Activated CD4-positive, alpha-beta T cell treated with anti-CD3 and anti-CD28 coated beads, Interleukin-2, Interleukin-6, amounts not matched to agents 100 ng/mL and 50 ng/mL, durations not matched to agents 16 hours and 8 hours (primary cell): Measurements from ENCODE around the gene ZNF423.

Experiments used
- DNase-seq: peaks from one replicate; pipeline ENCODE4 v3.0.0-alpha.2; 2020

The ZNF423 gene

GRCh38 chr16:49617710-49618330 is 238.1 kb downstream of the ZNF423 start:
- DNase-seq, result no peak

DNA sequence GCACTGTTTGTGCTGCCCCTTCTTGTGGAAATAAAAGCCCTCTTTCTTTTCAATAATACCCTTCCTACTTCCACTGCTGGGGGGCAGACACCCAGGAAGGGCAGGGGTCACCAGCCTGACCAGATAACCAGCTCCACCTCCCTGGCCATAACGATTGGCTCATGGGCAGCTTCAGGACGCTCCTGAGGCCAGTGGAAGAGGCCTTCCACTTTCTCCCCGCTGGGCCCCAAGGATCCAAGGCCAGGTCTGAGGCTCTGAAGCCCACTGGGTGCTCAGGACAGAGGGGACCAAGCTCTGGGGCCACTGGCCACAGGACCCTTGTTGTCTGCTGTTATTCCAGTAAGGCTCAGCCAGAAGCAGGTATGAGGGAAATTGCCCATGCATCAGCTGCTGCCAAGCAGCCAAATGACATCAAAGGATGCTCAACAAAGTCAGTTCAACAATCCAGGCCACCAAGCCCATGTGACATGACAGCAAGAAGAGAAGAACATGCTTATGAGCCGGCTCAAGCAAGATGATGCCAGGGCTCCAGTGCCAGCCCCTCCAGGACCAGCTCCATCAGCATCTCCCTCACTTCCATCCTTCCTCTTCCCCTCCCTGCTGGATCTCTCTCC is 238.8 kb downstream of the ZNF423 start:
- DNase-seq, result no peak

DNA sequence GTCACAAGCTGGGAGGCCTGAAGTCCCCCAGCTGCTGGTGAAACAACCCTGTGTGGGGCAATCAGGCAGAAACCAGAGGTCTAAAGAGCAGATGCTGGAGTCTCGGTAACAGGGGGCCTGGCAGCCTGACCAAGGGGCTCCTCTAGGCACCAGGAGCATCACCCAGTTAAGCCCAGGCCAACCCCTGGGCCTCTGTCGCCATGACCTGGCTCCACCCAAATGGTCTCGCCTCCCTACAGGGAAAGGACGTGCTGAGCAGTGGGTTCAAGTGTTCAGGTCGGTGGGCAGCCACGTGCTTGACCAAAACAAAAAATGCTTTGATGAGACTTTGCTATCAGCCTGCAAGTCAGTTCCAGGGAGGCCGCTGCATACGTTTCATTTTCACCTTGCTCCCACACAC is 240.3 kb downstream of the ZNF423 start:
- no peak for DNase-seq

DNA sequence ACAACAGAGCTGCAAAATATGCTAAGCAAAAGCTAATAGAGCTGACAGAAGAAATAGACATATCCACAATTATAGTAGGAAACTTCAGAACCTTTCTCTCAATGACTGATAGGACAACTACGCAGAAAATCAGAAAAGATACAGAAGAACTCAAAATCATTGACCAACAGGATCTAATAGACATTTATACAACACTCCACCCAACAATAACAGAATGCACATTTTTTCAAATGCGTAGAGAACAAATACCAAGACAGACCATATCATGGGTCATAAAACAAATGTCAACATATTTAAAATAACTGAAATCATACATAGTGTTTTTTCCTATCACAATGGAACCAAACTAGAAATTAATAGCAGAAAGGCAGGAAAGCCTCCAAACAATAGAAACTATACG is 244.9 kb downstream of the ZNF423 start:
- DNase-seq, result no peak

DNA sequence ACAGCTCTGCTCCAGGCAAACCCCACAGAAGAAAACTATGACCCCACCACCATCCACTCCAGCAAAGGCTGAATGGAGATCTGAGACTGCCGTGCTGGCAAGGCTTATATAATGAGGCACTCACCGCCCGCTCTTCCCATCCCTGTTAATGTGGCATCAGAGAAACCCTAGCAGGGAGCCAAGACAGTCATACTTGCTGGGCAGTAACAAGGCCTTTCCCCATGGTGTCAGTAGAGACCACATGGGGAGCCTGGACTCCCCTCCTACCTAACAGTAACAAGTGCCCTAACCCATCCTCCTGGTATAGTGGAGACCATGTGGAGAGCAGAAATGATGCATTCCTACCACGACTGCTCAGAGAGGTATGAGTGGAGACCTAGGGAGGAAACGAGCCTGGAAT is 247.1 kb downstream of the ZNF423 start:
- no peak for DNase-seq

GRCh38 chr16:49608098-49608497 is 247.8 kb downstream of the ZNF423 start:
- no peak for DNase-seq

GRCh38 chr16:49605536-49606254 is 250.2 kb downstream of the ZNF423 start:
- no peak for DNase-seq

DNA sequence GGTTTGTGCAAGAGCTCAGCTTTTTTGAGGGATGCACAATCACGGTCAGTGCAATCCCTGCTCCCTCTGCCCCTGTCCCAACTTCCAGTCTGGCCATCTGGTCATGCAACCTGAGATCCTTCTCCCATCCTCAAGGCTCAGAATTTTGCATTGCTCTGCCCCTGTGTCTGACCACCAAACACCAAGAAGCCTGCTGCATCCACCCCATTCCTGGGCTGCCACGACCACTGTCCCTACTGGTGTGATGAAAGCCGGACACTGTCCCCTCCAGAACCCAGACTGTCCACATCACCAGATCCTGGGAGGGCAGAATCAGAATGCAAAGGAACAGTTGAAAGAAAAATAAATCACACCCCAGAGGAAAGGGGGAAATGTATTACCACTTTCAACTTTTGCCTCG is 251.3 kb downstream of the ZNF423 start:
- DNase-seq, result no peak

DNA sequence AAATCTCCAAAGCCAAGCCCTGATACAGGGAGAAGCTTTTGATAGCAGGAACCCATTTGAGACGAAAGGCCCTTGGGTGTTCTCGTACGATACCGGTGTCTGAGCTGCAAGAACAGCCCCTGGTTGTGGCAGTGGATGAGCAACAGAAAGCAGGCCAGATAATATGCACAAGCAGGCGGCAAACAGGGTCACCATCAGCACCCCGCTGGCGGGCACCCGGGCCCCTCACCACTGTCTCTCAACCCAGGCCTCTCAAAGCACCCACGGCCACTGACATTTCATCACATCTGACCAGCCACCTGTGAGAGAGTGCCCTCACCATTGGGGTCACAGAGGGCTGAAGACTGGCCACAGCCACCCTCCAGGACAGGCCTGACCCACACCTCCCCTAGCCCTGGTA is 252.0 kb downstream of the ZNF423 start:
- DNase-seq, result no peak

DNA sequence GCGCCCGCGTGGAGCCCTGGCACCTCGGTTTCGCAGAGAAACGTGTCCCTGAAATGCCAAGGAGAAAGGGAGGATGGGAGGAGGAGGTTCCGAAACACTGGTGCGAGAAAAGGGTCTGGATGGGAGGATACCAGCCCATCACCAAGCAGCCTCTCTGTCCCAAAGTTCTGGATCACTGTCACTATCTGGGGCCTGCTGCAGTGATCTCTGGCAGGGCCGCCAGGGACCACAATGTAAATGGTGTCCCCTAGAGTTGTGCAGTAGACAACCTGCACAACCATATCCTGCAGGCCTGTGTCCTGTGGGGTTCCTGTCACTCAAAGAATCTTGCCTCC is 253.0 kb downstream of the ZNF423 start:
- no peak for DNase-seq

GRCh38 chr16:49602201-49602975 is 253.5 kb downstream of the ZNF423 start:
- DNase-seq, result no peak

DNA sequence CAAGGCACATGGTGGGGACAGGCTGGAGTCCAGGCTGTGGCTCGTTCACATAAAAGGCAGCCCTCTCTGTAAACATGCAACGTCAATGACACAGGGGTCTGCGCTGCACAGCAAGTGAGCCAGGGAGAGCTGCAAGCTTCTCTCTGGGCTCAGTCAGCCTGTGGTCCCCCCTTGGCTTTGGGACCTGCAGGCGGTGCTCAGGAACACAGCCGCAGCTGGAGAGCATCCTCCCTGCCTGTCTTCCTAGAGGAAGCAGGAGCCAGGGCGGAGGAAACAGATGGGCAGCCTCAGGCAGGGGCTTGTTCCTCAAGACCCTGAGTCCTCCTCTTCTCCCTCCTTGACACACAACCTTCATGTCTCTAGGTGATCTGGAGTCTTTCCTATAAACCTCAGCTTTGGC is 254.3 kb downstream of the ZNF423 start:
- no peak for DNase-seq

DNA sequence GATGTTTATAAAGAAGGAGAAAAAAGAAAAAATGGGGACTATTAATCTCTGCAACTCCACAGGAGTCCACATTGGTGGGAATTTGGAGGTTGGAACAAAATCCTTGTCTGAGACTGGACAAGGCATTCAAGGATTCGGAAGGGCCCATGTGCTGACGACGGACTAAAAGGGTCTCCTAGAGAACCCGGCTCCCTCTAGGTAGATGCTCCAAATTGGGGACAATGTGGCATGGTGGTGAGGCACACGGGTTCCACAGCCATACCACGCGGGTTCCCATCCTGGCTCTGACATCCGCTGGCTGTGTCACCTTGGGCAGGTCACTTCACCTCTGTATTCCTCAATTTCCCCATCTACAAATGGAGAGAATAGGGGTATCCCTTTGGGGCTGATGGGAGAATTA is 254.9 kb downstream of the ZNF423 start:
- DNase-seq, result no peak

DNA sequence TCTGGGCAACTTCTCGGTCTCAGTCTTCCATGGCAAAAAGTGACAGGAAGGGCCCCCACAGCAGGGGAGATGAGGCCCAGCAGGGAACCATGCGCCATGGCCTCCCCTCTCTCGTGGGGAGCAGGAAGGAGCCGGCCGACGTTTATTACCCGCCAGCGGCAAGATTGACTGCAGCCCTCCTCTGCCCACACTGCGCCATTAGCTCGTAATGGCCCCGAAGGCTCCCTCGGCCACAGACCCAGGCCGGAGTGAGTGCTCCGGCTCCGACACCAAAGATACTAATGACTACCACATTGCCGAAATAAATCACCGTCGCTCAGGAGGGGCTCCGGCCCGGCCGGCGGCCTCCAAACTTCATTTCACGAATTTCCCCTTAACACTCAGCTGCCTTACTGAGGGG is 255.4 kb downstream of the ZNF423 start:
- no peak for DNase-seq

- DNase-seq, result no peak
These were observed 256.2 kb downstream of the ZNF423 start for GRCh38 chr16:49599704-49600103.

- DNase-seq, result no peak
These were observed 256.6 kb downstream of the ZNF423 start for GRCh38 chr16:49599281-49599680.

DNA sequence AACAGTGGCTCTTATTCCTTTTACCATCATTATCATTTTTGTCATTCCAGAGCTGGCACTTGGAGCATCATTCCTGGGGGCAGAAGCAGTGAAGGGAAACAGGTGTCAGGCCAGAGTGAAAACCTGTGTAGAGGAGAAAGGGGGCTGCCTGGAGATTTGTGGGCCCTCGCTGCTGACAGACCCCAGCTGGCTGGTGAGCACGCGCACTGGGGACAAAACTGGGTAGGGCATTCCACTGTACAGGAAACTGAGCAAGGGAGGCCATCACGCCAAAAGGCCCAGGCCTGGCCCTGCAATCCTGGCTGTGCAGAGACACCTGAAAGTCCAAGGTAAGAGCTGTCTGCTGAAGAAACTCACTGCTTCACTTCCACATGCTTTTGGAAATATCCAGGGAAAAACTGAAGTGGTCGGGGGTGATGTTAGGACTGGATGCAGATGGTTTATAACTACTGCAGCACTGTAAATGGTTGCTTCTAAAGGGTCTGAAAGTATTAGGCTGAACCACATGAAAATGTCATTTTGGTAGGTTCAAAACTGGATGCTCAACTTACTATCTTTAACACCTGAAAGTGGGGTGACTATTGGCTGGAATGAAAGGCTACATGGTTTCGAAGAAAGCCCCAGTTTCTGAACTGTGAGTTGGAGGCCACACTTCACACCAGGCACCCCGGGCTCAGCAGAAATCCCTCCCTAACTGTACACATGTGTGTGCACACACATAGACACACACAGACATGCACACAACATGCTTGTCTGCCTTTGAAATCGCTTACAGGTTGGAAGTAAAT is 257.3 kb downstream of the ZNF423 start:
- DNase-seq, result no peak

DNA sequence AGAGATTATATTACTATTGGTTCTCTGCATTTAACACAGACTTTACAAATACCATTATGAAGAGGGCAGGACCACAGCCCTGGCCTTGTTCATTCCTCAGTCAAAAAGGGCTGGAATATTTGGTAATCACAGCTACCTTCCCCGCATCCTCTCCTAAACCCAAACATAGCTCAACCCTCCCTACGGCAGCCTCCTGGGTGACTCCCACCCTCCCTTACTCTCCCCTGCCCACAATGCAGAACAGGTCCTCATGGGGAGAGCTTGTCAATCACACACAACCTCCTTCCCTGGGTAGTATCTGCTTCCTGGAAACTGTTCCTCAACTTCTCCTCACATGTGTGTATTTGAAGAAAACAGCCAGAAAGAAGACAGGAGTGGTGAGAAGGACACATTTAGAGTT is 258.1 kb downstream of the ZNF423 start:
- no peak for DNase-seq

GRCh38 chr16:49596648-49597291 is 259.1 kb downstream of the ZNF423 start:
- no peak for DNase-seq

DNA sequence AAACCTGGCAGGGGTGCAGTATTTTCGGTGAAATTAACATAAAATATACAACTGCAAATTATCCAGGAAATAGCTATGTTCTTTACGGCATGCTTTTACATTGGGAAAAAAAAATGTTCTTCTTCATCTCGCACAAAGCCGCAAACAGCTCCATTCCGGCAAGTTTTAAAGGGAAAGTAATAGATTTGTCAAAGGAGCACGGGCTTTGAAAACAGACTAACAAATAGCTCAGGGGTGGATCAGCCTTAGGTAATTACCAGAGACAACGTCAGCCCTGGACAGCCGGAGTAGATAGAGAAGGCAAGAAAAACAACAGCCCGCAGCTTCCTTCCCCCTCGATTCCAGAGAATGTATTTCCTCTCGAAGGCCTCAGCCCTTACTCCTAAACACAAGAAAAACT is 259.8 kb downstream of the ZNF423 start:
- no peak for DNase-seq

DNA sequence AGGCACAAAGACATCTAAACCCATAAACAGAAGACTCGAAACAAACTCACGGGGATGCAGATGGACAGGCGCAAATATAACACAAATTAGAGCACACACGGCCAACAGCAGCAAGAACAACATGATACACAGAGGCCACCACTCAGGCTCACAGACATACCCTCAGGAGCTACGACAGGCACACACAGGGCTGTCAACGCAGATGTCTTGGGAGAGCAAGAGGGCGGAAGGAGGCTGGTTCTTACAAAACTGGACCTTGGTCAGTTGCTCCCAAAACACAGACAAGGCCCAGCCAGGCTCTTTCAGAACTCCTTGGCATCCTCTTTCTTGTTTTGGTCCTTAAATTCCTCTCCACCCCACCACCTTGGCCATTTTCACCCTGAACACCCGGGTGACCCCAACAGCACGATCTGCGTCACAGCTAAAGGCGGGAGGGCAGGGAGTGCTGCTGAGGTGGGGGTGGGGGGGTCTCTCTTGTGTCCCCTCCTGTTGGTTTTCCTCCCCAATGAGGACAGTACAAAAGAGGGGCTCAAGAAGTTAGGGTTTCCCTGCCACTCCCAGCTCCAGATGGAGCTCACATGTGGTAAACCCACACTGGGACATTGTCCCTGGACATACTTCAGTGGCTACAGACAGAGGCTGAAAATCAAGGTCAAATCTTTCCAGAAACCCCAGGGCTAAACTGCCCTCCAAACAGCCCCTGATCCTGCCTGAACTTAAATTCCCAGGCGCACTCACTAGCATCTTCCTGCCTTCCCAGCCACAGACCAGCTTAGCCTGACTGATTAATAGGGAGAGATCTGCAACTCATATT is 261.0 kb downstream of the ZNF423 start:
- no peak for DNase-seq

DNA sequence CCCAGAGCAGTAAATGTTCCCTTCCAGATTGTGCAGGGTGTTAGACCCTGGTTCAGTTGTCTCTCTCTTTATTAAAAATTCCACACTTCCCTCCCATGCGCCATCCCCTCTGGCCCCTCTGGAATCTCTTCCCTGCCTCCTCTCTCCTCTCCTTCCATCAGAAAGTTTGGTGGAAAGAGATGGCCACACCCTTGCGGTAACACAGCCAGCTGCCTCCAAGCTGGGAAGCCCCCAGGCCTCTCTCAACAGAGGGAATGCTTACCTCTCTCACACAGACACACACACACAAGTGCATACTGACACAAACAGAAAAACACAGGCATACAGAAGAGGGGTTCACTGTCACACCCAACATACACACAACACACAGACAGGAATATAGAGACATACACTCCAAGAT is 261.8 kb downstream of the ZNF423 start:
- no peak for DNase-seq
